GM18499 (cell line): Measurements from ENCODE around the gene TSEN54.
"Not testable (repeated sequence)": the region's sequence is repeated elsewhere in the genome, so short reads cannot be mapped to it uniquely, and the experiment has no call there.

Experiments
- ATAC-seq: cut with Tn5 transposase; IDR thresholded peaks from one replicate; pipeline ENCODE4 v1.9.1; 2021; ENCODE audit warnings: moderate number of reproducible peaks; ENCODE audit not compliant: insufficient read depth, unreplicated experiment

The TSEN54 gene

DNA sequence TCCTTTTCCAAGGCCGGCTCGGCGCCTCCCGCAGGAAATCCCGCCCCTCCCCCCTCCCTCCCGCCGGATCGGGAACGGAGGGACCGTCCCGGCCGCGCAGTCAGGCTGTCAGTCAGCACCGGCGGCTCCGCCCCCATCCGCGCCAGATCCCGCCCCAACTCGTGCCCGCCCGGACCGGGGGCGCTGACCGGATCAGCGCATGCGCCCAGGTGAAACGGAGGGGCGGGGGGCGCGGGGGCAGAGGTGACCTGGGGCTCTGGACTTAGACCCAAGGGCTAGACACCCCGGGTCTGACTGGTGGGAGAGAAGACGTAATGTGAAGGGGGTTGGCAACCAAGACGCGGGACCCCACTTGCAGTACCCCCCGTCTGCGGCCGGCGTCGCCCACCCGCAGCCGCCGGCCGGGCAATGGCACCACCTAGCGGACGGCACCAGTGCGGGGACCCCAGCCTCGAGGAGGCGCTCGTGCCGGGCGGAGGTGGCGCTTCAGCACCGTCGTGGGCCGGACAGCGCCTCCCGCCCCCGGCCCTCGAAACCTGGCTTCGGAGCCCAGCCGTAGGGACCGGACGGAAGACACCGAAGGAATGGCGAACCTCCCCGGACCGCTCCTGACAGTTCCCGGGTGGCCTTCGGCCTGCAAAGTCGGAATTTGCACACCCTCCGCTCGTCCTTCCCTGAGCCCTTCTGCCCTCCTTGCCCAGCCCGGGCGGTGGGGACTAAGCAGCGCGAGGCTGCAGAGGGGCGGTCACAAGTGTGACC is 653 bp upstream of the TSEN54 start, which contains the start of gene CASKIN2:
CASKIN2 (minus strand) TSS at position 42 of the 759 bp plus-strand sequence. CDS start 1,733 bp downstream, outside the sequence.
- ATAC-seq = no peak

DNA sequence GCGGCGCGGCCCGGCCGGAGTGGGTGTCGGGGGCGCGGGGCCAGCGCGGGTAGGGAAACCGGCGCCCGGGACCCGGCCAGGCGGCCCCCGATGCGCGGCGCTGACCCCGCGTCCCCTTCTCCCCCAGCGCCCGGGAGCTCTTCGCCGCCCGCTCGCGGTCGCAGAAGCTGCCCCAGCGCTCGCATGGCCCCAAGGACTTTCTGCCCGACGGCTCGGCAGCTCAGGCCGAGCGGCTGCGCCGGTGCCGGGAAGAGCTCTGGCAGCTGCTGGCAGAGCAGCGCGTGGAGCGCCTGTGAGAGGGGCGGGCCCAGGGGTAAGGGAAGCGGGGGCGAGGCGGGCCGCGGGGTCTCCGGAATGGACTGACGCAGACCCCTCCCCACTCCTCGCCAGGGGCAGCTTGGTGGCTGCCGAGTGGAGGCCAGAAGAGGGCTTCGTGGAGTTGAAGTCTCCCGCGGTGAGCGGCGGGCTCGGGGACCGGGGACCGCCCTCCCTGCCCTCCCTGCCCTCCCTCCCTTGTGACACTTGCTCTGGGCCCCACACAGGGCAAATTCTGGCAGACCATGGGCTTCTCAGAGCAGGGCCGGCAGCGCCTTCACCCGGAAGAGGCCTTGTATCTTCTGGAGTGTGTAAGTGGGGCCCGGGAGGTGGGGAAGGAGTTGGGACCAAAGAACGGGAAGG is 430 bp downstream of the TSEN54 start:
- no peak for ATAC-seq

GRCh38 chr17:75517297-75517865 is 1.1 kb downstream of the TSEN54 start:
- ATAC-seq = no peak

GRCh38 chr17:75518201-75518600 is 1.9 kb downstream of the TSEN54 start:
- no peak for ATAC-seq

GRCh38 chr17:75518983-75519537 is 2.7 kb downstream of the TSEN54 start:
- no peak for ATAC-seq

- ATAC-seq = not testable (repeated sequence)
Observed at GRCh38 chr17:75520413-75520812, 4.1 kb downstream of the TSEN54 start.

DNA sequence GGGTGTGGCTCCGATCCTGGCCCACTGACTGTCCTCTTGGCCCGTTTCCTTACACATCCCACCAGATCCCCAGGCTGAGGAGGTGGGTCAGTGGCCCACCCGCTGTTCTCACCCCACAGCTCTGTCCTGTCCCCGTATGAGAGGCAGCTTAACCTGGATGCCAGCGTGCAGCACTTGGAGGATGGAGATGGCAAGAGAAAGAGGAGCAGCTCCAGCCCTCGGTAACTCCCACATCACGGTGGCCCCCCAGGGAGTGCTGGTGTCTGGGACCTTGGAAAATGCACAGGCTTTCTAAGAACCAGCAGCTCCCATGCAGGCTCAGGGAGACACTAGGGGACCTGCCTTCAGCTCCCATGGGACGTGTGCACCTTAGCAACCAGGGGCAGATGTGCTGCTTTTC is 5.0 kb downstream of the TSEN54 start:
- no peak for ATAC-seq

DNA sequence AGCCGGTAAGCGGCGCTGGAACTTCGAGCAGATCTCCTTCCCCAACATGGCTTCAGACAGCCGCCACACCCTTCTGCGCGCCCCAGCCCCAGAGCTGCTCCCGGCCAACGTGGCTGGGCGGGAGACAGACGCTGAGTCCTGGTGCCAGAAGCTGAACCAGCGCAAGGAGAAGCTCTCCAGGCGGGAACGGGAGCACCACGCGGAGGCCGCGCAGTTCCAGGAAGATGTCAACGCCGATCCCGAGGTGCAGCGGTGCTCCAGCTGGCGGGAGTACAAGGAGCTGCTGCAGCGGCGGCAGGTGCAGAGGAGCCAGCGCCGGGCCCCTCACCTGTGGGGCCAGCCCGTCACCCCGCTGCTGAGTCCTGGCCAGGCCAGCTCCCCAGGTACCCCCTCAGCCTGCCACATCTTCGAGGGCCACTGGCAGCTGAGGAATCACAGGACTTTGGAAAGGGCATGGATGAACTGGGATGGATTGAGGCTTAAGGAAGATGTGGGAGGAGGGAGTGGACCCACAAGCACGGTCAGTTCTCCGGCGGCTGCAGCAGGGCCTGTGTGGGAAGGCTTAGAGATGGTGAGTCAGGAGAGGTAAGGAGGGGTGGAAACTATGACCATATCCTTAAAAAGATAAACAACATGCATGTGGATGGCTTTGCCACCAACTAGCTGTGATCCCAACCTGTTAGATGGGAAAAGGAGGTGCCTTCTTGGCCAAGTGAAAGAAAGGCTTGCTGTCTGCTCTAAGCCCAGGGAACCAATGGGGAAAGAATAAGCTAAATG is 5.8 kb downstream of the TSEN54 start:
- no peak for ATAC-seq

DNA sequence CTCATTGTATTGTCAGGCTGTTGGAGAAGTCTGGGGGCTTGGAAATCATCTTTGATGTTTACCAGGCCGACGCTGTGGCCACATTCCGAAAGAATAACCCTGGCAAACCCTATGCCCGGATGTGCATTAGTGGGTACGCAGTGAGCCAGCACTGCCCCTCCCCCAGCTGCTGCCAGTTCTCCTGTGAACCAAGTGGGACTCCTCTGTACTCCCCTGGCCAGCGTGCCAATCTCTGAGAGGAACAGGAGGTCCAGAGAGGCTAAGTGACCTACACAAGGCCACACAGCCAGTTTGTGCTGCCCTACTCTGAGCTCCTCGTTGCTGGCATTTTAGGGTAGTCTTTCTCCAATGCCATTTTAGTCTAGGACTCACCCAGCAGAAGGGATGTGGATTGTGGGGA is 7.3 kb downstream of the TSEN54 start:
- no peak for ATAC-seq

DNA sequence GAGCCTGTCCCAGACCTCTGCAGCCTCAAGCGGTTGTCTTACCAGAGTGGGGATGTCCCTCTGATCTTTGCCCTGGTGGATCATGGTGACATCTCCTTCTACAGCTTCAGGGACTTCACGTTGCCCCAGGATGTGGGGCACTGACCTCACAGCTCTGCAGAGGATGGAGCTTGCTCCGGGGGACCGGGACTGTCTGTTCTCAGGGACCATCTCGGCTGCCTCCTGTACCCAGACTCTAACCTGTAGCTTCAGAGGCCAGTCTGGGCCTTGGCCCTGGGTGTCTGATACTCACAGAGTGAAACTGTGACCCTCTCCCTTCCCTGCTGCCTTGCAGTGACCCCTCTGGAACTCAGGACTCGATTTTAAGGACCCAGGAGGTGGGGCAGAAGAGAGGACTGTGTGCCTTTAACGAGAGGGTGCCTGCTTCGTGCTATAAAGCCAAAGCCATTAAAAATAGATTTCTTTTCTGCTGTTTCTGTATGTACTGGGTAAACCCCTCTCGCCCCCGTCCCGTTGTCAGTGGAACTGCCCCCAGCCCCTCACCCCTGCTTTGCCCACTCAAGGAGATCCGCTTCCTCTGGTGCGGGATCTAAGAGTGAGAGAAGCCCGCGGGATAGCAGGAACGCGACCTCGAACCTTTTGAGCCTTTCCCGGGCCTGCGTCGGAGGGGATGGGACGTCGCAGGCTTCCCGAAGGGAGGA is 8.1 kb downstream of the TSEN54 start:
- ATAC-seq = no peak

DNA sequence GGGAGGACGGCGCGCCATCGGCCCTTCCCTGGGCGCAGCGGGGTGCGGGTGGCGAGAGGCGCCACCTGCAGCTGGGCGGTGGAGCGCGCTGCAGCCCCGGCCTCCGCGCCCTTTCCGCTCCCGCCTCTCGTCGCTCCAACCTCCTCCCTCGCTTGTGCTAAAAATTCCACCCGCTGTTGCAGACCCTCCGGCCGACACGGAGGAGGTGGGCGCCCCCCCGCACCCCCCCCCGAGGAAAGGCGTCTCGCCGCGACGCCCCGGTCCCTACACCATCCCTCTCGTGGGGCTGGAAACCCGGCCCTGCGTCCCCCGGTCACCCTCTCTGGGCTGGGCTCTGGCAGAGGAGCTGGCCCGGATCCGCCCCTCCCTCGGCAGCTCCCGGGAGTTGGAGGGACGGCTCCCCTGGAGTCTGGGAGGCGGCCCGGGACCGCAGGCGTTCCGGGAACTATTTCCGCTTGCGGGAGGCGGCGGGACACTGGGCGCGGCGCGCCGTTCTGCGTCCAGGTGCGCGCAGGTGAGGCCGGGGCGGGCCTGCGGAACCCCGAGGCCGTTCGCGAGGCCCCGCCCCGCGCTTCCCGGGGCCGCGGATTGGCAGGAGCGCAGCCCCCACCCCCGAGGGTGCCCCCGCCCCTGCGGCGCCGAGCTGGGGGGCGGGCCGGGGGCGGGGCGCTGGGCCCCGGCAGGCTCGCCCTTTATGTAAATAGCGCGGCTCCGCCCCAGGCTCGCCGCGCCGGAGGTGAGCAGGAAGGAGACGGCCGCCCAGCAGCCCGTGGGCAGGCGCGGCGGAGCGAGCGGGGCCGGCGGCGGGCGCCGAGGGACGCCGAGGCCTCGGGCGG is 8.9 kb downstream of the TSEN54 start, which contains the start of gene LLGL2:
LLGL2 (plus strand) TSS at position 728 of the 836 bp plus-strand sequence. CDS start 17,730 bp downstream, outside the sequence.
- ATAC-seq = no peak

GRCh38 chr17:75525806-75526554 is 9.7 kb downstream of the TSEN54 start:
- ATAC-seq = no peak

DNA sequence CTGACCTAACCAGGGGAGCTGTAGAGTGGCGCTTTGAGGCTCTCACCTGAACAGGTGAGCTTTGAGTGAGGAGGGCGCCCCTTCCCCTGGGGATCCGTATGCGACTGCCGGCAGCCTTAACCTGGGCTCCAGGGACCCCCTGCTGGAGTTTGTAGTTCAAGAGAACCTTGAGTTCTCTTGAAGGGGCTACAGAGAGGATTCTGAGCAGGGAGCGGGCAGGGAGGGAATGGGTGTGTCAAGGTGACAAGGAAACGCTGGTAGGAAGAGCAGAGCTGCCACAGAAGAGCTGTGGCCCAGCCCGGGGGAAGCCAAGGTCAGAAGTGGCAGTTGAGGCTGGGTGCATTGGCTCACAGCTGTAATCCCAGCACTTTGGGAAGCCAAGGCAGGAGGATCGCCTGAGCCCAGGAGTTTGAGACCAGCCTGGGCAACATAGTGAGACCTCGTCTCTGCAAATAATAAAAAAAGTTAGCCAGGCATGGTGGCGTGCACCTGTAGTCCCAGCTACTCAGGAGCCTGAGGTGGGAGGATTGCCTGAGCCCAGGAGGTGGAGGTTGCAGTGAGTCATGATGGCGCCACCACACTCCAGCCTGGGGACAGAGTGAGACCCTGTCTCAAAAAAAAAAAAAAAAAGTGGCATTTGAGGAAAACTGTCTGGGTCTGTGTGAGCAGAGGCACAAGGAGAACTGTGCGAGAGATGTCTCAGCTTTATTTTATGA is 10.4 kb downstream of the TSEN54 start:
- ATAC-seq = no peak

DNA sequence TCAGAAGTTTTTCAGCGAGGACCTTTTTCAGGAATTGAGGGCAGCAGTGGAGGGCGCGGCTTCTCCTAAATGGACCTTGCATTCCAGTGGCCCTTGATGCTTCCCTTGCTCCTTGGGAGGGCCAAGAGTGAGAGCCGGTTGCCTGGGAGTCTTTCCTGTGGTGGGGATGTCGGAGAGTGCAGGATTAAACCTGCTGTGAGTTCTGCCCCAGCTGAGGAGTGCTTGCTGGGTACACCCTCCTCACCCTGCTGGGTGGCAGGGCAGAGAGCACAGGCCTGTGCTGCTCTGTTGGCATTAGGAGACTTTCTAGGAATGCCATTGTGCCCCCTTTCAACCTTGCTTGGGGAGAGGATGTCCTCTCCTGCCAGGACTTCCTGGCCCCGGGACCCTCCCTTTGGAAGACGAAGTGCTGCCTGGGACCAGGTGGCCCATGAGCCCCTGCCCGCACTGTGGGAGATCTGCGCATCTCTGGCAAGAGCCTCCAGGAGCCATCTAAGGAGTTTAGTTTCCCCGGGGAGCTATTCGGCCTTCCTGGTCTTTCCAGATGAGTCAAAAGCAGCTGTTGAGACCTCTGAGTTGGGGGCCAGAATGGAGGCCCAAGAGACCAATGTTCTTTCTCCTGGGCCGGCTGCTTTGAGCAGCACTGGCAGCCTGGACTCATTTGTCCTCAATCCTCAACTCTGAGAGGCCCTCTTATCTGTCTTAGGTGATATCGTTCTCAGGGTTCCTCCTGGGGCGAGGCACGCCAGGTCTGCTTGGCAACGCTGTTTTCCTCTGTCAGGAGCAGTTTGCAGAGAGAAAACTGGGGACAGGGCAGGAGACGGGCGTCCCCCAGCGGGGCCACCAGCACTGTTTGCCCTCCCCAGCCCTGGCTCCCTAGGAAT is 14.8 kb downstream of the TSEN54 start:
- ATAC-seq = no peak

DNA sequence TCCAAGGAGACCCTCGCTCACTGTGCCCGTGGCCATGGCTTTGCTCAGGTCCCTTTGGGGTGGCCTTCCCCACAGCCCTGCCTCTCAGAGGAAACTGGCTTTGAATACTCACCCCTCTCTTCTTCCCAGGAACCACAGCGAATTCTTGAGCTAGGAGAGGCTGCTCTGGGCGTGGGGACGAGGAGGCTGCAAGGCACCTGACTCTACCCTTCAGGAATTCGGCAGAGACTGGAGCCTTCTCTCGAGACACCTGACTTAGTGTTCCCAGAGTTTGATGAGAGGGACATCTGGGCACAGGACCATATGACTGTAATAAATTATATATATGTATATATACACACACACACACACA is 15.4 kb downstream of the TSEN54 start:
- ATAC-seq = no peak

- ATAC-seq = no peak
Observed at GRCh38 chr17:75535119-75535537, 18.8 kb downstream of the TSEN54 start.

- no peak for ATAC-seq
Observed at GRCh38 chr17:75535871-75536270, 19.5 kb downstream of the TSEN54 start.
